Left lung (tissue), 10 donors: ENCODE measurements around the gene PLOD2. TPM values are rescaled to one million over a fixed set of nuclear protein-coding genes. Genes with fewer than 3 reads are reported as not detected.

Source experiments
- ATAC-seq: fragments of 200-7000 bp; cut with Tn5 transposase; one replicate; pipeline ENCODE4 v1.9.1; 2020; ENCODE audit warnings: moderate library complexity
- DNase-seq, 4 donors: peaks; one replicate each; pipeline ENCODE4 v3.0.0-alpha.2; 2013 to 2020
- H3K27ac ChIP-seq, 2 donors: fragments of 200-600 bp; sonication (generic) in 1 of 2; one replicate each; pipeline versions ENCODE4 v1.5.0 to v1.8.0; 2020 to 2021
- H3K27me3 ChIP-seq, 2 donors: fragments of 200-600 bp; sonication (generic) in 1 of 2; one replicate each; pipeline versions ENCODE4 v1.5.0 to v1.8.0; 2020 to 2021
- H3K36me3 ChIP-seq, 2 donors: fragments of 200-600 bp; sonication (generic) in 1 of 2; one replicate each; pipeline versions ENCODE4 v1.5.0 to v1.8.0; 2020 to 2021
- H3K4me1 ChIP-seq, 2 donors: fragments of 200-600 bp; one replicate each; pipeline ENCODE4 v1.8.0; 2021
- H3K4me3 ChIP-seq, 2 donors: fragments of 200-600 bp; sonication (generic) in 1 of 2; one replicate each; pipeline versions ENCODE4 v1.5.0 to v1.8.0; 2020 to 2021; ENCODE audit warnings: mild to moderate bottlenecking in 1 of 2
- H3K9me3 ChIP-seq, 2 donors: fragments of 200-600 bp; sonication (generic) in 1 of 2; one replicate each; pipeline versions ENCODE4 v1.5.0 to v1.8.0; 2020 to 2021
- CTCF ChIP-seq, 2 donors: fragments of 200-600 bp; sonication (generic) in 1 of 2; IDR thresholded peaks; one replicate each; pipeline versions ENCODE4 v1.5.0 to v1.8.0; 2021; ENCODE audit warnings: antibody characterized with exemption in 2 of 2
- intact Hi-C, 2 donors: fragments of 100-400 bp; cut with DNase I; formaldehyde crosslinking; loops; one replicate each; pipeline versions ENCODE4 v1.11.2 to v1.14.2; 2022
- polyA plus RNA-seq, 6 donors: library from polyadenylated mRNA; unstranded; fragments of 120-200 nt; gene quantifications; one replicate each; pipeline ENCODE4 v1.2.1, GENCODE V29; 2013; ENCODE audit not compliant: insufficient read length in 6 of 6
- total RNA-seq, 2 donors: library from RNA; stranded (reverse); fragmentation: NEBNext Ultra II Directional; extraction: Animal tissue kit (Norgen Biotek cat#: 25700); gene quantifications; one replicate each; pipeline ENCODE4 v1.2.1, GENCODE V29; 2021
- donor health status: DM: no; HTN: yes; CAD: no.
- donor health status: DM: no; HTN: no; CAD: no.

PLOD2 gene
- total and polyA plus RNA-seq, 8 donors = 41.9 to 98.6 (median 69.1) TPM

DNA sequence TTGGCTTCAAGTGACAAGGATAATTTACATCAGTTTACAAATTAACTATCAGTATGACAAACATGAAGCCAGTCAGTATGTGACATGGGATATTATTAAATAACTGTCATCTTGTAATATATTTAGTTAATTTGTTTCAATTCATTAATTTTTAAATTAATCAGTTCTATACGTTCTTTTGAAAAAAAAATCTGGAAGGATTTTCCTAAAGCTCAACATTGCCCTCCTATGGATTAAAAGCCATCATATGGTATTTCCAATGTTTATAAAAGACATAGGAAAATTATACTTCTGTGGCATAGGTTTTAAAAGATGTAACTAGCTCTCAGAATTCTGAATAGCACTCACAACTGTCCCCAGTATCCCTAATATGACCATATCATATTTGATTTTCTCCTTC lies 134.4 kb downstream of the PLOD2 start:
- no peak for TF ChIP-seq CTCF (IDR thresholded peaks at IDR 0.05)
- no peak for DNase-seq
- no peaks in the 10 kb centered on the region for H3K4me1 ChIP-seq
- intact Hi-C loops = no loop called here
- H3K4me3 ChIP-seq = no peak overlapping the region
- no peak for ATAC-seq
- H3K27me3 ChIP-seq = no peaks in the 10 kb centered on the region
- H3K9me3 ChIP-seq = no peaks in the 10 kb centered on the region
- H3K36me3 ChIP-seq = no peaks in the 10 kb centered on the region
- no peak overlapping the region for H3K27ac ChIP-seq

GRCh38 chr3:146024260-146024659 lies 136.7 kb downstream of the PLOD2 start:
- Histone ChIP-seq H3K4me1 (no peaks in the 10 kb centered on the region), H3K27ac (no peak overlapping the region), H3K4me3 (no peak overlapping the region), H3K9me3 (no peaks in the 10 kb centered on the region), H3K27me3 (no peaks in the 10 kb centered on the region), H3K36me3 (no peaks in the 10 kb centered on the region)
- intact Hi-C loops = no loop called here
- no peak for TF ChIP-seq CTCF (IDR thresholded peaks at IDR 0.05)
- ATAC-seq (no peak), DNase-seq (no peak)

GRCh38 chr3:146020969-146021368 lies 140.0 kb downstream of the PLOD2 start:
- no peak for TF ChIP-seq CTCF (IDR thresholded peaks at IDR 0.05)
- Histone ChIP-seq H3K36me3 (no peaks in the 10 kb centered on the region), H3K27ac (no peak overlapping the region), H3K27me3 (no peaks in the 10 kb centered on the region), H3K4me1 (no peaks in the 10 kb centered on the region), H3K9me3 (no peaks in the 10 kb centered on the region), H3K4me3 (no peak overlapping the region)
- intact Hi-C loops = no loop called here
- ATAC-seq = no peak
- no peak for DNase-seq

GRCh38 chr3:146019508-146019907 lies 141.5 kb downstream of the PLOD2 start:
- no peak for TF ChIP-seq CTCF (IDR thresholded peaks at IDR 0.05)
- no peak for DNase-seq
- Histone ChIP-seq H3K4me3 (no peak overlapping the region), H3K9me3 (no peaks in the 10 kb centered on the region), H3K36me3 (no peaks in the 10 kb centered on the region), H3K27ac (no peak overlapping the region), H3K4me1 (no peaks in the 10 kb centered on the region), H3K27me3 (no peaks in the 10 kb centered on the region)
- intact Hi-C loops = no loop called here
- ATAC-seq = no peak

Other genes with a start within 250 kb of the PLOD2 start
- 10 to 100 TPM; 39.7 to 63.5 TPM for gene PLSCR4, start 89.9 kb upstream of the PLOD2 start, total RNA-seq
- gene PLSCR4, start 89.9 kb upstream of the PLOD2 start, polyA plus RNA-seq = 10 to 100 TPM; 49.1 to 71.1 (median 58.1) TPM